SU-DHL-6 (cell line): ENCODE data around the gene CH25H.

ENCODE experiments used
- EZH2phosphoT487 ChIP-seq: fragments of 200-600 bp; sonication (generic), shearing (Covaris generic); conservative IDR thresholded peaks from 2 replicates; pipeline ENCODE4 v1.6.1; 2018; ENCODE audit warnings: mild to moderate bottlenecking, antibody characterized with exemption, low read length, moderate library complexity, mixed read lengths
- TF ChIP-seq, protein P1 (sequence below): fragments of 200-600 bp; sonication (generic); IDR thresholded peaks from one replicate; pipeline ENCODE4 v1.5.1; 2017; ENCODE audit warnings: antibody characterized with exemption, mild to moderate bottlenecking, low read length, moderate library complexity; ENCODE audit not compliant: insufficient read depth, poor library complexity, severe bottlenecking

- TF ChIP-seq, protein P1, sequence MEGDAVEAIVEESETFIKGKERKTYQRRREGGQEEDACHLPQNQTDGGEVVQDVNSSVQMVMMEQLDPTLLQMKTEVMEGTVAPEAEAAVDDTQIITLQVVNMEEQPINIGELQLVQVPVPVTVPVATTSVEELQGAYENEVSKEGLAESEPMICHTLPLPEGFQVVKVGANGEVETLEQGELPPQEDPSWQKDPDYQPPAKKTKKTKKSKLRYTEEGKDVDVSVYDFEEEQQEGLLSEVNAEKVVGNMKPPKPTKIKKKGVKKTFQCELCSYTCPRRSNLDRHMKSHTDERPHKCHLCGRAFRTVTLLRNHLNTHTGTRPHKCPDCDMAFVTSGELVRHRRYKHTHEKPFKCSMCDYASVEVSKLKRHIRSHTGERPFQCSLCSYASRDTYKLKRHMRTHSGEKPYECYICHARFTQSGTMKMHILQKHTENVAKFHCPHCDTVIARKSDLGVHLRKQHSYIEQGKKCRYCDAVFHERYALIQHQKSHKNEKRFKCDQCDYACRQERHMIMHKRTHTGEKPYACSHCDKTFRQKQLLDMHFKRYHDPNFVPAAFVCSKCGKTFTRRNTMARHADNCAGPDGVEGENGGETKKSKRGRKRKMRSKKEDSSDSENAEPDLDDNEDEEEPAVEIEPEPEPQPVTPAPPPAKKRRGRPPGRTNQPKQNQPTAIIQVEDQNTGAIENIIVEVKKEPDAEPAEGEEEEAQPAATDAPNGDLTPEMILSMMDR: peak; percentile 84
- no peak for TF ChIP-seq EZH2phosphoT487
These were observed 10.2 kb upstream of the CH25H start for GRCh38 chr10:89217057-89217990.
